ENCODE measurements around the gene B4GALNT2. TPM values are rescaled to one million over a fixed set of nuclear protein-coding genes. Genes with fewer than 3 reads are reported as not detected.
"Not testable (repeated sequence)": the region's sequence is repeated elsewhere in the genome, so short reads cannot be mapped to it uniquely, and the experiment has no call there.

Gene B4GALNT2
- total RNA-seq, 1 donor from 2014 or later = 1.2 TPM

- no peak for DNase-seq (ENCODE audit: low spot score)
Observed at GRCh38 chr17:49120166-49120565, 12.4 kb upstream of the B4GALNT2 start.

DNA sequence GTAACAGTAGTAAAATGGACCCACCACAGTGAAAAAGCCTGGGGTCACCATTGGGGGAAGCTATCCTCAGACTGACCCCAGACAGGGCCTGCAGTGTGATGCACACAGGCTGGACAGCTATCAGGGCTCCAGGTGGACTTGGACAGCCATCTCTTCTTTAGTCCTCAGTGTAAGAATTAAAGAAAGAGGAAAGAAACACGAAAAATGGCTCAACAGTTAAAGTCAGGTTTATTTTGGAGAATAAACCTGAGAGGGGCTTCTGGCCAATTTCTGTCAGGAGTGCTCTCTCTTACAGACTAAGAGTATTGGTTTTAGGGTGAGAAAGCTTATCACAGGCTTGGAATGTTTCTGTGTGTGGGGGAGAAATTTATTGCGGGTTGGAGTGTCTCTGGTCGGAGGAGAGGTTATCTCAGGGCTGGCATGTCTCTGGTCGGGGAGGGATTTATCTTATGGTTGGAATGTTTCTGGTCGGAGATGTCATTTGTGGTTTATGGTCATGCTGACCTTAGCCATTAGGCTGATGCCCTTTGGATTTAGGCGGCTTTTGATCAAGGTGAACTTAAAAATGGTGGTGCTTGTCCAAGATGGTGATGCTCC lies 10.8 kb upstream of the B4GALNT2 start:
- DNase-seq (ENCODE audit: low spot score) = no peak

DNA sequence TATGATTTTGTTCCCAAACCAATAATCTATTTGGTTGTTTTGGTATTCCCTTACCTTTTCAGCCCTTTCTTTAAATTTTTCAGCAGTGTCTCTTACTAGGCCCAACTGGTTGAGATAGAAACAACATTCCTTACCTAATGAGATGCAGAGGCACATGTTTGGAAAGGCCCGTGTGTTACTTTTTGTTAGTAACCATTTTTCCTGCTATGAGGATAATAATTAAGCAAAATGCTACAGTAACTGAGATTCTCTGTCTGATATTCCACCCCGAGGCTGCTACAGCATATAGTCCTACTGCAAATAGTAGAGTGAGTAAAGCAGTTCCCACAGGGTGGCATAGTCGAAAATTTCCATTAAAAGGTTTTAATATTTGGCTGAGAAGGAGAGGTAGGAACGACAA lies 10.0 kb upstream of the B4GALNT2 start:
- no peak for DNase-seq (ENCODE audit: low spot score)

DNA sequence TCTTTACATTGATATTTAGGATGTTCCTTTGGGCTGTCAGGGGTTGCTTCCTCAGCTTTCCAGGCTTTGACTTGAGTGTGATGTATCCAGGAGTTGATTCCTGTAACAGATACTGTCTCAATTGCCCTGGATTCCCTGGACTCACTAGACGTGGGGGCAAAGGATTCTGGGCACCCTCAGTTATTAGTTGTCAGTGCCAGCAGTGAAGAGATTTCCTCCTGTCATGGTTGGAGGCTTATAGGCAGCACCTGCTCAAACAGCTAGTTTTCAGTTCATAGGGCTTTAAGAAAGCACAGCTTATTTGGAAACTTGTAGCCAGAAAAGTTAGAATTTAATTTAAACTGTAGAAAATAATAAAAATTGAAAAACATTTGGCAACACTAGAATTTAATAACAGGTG lies 9.5 kb upstream of the B4GALNT2 start:
- no peak for DNase-seq (ENCODE audit: low spot score)

GRCh38 chr17:49125449-49125848 lies 7.1 kb upstream of the B4GALNT2 start:
- no peak for DNase-seq (ENCODE audit: low spot score)

DNA sequence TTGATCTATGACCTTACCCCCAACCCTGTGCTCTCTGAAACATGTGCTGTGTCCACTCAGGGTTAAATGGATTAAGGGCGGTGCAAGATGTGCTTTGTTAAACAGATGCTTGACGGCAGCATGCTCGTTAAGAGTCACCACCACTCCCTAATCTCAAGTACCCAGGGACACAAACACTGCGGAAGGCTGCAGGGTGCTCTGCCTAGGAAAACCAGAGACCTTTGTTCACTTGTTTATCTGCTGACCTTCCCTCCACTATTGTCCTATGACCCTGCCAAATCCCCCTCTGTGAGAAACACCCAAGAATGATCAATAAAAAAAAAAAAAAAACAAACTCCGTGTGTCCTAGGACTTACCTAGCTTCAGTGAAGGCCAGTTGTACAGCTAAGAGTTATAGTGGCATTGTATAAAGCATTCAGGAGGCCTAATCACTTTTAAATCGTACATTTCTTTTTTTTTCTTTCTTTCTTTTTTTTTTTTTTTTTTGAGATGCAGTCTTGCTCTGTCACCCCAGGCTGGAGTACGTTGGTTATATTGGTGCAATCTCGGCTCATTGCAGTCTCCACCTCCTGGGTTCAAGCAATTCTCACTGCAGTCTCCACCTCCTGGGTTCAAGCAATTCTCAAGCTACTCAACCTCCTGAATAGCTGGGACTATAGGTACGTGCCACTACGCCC lies 6.2 kb upstream of the B4GALNT2 start:
- DNase-seq (ENCODE audit: low spot score) = not testable (repeated sequence)

DNA sequence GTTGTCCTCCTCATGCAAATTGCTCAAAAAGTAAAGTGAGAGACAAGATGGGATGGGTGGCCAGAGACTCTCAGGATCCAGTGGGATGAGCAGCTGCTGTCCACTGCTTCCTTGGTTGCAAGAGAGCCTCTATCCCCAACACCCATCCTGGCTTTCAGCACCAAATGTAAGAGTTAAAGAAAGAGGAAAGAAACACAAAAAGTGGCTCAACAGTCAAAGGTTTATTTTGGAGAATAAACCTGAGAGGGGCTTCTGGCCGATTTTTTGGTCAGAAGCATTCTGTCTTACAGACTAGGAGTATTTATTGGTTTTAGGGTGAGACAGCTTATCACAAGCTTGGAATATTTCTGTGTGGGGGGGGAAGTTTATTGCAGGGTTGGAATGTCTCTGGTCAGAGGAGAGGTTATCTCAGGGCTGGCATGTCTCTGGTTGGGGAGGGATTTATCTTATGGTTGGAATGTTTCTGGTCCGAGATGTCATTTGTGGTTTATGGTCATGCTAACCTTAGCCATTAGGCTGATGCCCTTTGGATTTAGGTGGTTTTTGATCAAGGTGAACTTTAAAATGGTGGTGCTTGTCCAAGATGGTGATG lies 3.1 kb upstream of the B4GALNT2 start:
- not testable (repeated sequence) for DNase-seq (ENCODE audit: low spot score)

DNA sequence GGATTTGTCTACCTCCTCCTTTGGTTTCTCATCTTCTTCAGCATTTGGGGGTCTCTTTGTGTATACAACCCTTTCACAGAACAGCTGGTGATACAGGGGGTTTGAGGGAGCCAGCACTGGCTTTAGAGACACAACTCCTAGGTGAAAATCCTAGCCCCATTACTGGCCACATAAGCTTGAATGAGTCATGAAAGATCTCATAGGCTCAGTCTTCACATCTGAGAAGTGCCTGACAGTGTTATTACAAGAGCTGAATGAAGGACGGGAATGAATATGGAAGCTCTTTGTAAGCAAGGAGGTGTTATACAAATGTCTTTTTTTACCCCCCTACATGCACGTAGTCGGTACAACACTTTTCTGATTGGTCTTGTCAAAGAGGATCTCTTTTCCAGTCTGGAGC lies 1.7 kb upstream of the B4GALNT2 start:
- DNase-seq (ENCODE audit: low spot score) = no peak

DNA sequence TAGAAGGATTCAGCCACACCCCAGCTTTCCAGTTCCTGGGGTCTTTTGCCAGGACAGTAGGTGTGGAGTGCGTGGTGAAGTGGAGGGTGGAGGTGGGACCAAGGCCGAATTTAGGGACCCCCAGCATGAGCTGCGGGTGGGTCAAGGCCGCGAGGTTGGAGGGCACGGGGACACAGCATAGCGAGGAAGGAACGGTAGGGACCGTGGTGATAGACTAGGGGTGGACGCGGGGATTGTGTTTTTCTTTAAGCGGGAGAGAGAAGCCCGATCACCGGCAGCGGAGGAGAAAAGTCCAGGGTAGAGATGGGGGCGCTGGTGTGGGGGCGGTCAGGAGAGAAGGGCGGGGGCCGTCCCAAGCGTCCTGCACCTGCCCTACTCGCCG lies 261 bp upstream of the B4GALNT2 start:
- DNase-seq (ENCODE audit: low spot score) = no peak

- no peak for DNase-seq (ENCODE audit: low spot score)
Observed at GRCh38 chr17:49136335-49136734, 3.8 kb downstream of the B4GALNT2 start.

- DNase-seq (ENCODE audit: low spot score) = not testable (repeated sequence)
Observed at GRCh38 chr17:49145654-49146053, 13.1 kb downstream of the B4GALNT2 start.

DNA sequence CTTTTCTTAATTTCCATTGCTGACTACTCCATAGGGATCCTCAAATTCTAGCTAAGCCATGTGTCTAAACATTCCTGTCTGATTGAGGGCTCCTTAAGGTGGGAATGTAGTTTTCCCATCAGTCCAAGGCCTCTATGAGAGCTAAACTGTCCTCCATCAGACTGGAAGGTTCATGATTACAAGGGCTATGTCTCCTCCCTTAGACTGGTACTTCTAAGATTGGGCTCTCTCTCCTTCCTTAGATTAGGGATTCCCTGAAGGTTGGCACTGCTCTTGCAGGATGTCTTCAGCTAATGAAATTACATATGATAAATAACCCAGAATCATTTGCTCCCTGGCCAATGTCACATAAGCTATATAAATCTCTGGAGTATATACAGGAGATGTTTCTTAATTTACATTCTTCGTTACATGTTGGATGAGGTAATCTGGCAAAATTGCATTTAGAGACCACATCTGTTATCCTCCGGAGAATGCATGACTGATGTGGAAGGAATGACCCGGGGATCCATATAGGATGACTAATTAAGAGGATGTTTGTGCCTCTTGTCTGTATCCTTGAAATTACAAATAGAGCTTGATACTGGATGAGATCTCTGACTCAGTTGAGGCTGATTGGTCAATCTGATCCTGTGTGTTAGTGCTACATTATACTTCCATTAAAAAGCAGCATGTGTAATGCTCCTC lies 14.2 kb downstream of the B4GALNT2 start:
- peak; percentile 79 for DNase-seq (ENCODE audit: low spot score)

DNA sequence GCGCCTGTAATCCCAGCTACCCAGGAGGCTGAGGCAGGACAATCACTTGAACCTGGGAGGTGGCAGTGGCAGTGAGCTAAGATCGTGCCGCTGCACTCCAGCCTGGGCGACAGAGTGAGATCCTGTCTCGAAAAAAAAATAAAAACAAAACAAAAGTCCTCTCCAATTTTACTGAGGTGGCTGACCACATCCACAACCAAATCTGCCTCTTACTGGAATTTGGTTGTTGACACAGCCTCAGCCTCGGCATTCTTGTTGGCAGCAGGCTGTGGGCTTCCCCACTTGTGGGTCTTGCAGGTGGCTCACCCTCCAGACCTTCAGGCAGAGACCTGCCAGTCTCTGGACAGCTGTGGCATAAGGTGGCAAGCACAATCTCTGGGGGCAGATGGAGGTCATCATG lies 15.6 kb downstream of the B4GALNT2 start:
- DNase-seq (ENCODE audit: low spot score) = no peak

GRCh38 chr17:49151996-49152395 lies 19.4 kb downstream of the B4GALNT2 start:
- no peak for DNase-seq (ENCODE audit: low spot score)

DNA sequence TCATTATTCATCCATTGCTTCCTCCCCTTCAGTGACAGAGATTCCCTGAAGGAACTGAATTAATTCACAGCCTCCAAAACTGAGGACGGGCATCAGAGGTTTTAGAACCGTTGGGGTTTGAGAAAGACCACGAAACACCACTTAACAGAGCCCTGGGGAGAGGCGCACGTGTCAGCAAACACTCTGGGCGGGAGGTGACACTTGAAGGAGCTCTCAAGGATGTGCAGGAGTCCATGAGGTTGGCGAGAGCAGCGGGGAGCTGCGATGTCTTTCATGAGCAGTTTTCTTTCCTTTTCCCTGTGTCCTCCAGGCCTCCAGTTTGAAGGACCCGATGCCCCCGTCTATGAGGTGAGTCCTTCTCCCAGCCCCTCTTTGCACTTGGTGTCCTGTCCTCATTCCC lies 23.7 kb downstream of the B4GALNT2 start:
- DNase-seq (ENCODE audit: low spot score) = no peak

DNA sequence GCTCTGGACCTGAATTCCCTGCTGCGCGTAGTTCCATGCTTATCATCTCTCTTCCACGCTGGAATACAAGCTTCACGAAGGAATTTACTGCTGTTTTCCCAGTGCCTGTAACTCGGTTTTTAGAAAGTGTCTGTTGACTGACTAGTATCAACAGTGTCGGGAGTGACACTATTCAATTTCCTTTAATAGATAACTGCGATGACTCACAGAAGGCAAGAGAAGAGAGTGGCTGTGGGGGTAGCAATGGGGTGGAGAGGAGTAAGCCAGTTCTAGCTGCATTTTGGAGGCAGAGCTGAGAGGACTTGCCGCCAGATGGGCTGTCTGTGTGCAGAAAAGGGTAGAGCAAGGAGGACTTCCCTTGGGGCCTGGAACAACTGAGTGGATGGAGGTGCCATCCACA lies 25.2 kb downstream of the B4GALNT2 start:
- DNase-seq (ENCODE audit: low spot score) = no peak

DNA sequence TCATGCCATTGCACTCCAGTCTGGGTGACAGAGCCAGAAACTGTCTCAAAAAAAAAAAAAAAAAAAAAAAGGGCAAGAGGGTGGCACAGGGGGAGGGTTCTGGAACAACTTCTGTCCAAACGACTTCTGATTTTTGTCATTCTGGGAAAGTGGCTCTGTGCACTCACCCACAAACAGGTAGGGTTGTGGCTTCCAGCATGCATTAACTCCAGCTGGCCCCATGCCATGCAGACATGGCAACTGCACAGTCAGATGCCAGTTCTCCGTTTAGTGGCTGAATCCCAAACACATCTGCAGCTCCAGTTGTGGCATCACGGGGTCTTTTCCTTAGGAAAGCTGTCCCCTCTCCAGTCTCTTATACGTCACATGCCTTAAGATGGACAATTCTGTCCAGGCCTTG lies 30.3 kb downstream of the B4GALNT2 start:
- no peak for DNase-seq (ENCODE audit: low spot score)

DNA sequence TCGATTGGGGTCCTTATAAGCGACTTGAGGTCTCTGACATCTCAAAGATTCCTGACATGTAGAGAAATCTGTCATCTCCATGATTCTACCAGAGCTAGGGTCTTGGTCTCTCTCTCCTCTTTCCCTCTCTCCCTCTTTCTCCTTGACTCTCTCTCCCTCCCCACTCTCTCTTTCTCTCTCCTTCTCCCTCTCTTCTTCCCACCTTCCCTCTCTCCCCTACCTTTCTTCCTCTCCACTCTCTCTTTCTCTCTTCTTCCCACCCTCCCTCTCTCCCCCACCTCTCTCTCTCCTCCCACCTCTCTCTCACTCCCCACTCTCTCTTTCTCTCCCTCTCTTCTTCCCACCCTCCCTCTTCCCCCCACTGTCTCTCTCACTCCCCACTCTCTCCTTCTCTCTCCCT lies 32.6 kb downstream of the B4GALNT2 start:
- DNase-seq (ENCODE audit: low spot score) = no peak

DNA sequence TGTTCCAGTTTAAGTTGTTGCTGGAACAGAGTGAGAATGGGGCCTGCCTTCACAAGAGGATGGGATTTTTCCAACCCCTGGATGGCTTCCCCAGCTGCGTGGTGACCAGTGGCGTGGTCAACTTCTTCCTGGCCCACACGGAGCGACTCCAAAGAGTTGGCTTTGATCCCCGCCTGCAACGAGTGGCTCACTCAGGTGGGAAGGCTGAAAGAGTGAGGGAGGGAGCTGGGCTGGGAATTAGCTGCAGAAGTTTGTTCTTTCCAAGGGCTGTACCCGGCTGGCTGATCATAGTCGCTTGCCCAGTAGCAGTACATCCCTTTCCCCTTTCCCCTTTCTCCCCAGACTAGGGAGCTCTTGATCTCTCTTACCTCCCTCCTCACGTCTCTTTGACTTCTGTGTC lies 36.1 kb downstream of the B4GALNT2 start:
- DNase-seq (ENCODE audit: low spot score) = no peak

GRCh38 chr17:49170216-49170615 lies 37.6 kb downstream of the B4GALNT2 start:
- no peak for DNase-seq (ENCODE audit: low spot score)

DNA sequence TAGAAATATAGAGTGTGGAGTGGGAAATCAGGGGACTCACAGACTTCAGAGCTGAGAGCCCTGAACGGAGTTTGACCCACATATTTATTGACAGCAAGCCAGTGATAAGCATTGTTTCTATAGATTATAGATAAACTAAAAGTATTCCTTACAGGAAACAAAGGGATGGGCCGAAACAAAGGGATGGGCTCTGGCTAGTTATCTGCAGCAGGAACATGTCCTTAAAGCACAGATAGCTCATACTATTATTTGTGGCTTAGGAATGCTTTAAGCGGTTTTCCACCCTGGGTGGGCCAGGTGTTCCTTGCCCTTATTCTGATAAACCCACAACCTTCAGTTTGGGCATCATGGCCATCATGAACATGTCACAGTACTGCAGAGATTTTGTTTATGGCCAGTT lies 38.1 kb downstream of the B4GALNT2 start:
- DNase-seq (ENCODE audit: low spot score) = not testable (repeated sequence)

DNA sequence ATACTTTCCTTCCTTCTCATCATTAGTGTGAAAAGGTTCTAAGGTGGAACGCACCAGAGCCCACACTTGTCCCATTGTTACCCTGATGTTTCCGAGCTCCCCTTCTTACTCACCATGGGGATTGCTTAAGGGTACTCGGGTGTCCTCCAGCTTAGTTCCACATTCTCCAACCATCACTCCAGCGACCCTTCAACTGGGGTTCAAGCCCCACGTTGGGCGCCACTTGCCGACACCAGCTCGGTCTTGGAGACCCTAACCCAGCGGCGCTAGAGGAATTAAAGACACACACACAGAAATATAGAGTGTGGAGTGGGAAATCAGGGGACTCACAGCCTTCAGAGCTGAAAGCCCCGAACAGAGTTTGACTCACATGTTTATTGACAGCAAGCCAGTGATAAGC lies 43.4 kb downstream of the B4GALNT2 start:
- not testable (repeated sequence) for DNase-seq (ENCODE audit: low spot score)

DNA sequence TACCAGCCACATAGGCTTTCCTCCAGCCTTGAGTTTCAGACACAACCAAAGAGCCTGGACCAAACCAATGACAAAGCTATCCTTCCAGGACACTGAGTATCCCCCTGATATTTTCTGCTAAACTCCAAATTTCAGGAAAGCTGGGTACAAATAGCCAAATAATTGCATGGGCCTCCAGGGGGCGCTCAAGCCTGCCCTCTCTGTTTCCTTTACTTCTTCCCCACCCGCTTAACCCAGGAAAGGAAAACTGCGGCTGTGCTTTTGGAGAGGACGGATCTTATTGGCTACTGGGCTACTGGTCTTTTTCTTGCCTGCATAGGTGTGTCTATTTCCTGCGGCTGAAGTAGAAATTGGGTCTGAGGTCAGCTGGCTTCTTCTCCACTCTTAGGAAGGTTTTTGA lies 47.7 kb downstream of the B4GALNT2 start:
- peak; percentile 26 for DNase-seq (ENCODE audit: low spot score)
